Type B pancreatic cell (in vitro differentiated cells): ENCODE results near the gene MCF2L. TPM values are rescaled to one million over a fixed set of nuclear protein-coding genes. Genes with fewer than 3 reads are reported as not detected.

Experiments used
- DNase-seq: peaks from one replicate; pipeline ENCODE4 v3.0.0; 2021; ENCODE audit warnings: mixed read lengths; ENCODE audit not compliant: unreplicated experiment; ENCODE audit errors: extremely low spot score
- H3K27ac Mint-ChIP-seq: 2 replicates; pipeline ENCODE4 v1.8.0; 2021; ENCODE audit warnings: mild to moderate bottlenecking, mixed read lengths
- H3K27me3 Mint-ChIP-seq: 2 replicates; pipeline ENCODE4 v1.8.0; 2021; ENCODE audit warnings: mixed read lengths
- H3K36me3 Mint-ChIP-seq: 2 replicates; pipeline ENCODE4 v1.8.0; 2021; ENCODE audit warnings: mixed read lengths
- H3K4me1 Mint-ChIP-seq: one replicate; pipeline ENCODE4 v1.8.0; 2021; ENCODE audit warnings: mixed read lengths; ENCODE audit not compliant: unreplicated experiment
- H3K4me3 Mint-ChIP-seq: 2 replicates; pipeline ENCODE4 v1.8.0; 2021; ENCODE audit warnings: mild to moderate bottlenecking, mixed read lengths
- H3K9me3 Mint-ChIP-seq: 2 replicates; pipeline ENCODE4 v1.8.0; 2021; ENCODE audit warnings: mixed read lengths
- CTCF ChIP-seq: fragments of 200-600 bp; sonication (generic); conservative IDR thresholded peaks from 2 replicates; pipeline ENCODE4 v1.5.0; 2021; ENCODE audit warnings: antibody characterized with exemption, mild to moderate bottlenecking
- total RNA-seq: library from RNA; stranded (reverse); gene quantifications from 2 replicates; pipeline ENCODE4 v1.2.1, GENCODE V29; 2021; ENCODE audit warnings: low replicate concordance

Gene MCF2L
- total RNA-seq, 1 donor from 2014 or later, result 46.9 TPM

GRCh38 chr13:112999414-113000177 lies 30.6 kb downstream of the MCF2L start:
- no peaks in the 10 kb centered on the region for H3K9me3 Mint-ChIP-seq
- H3K27me3 Mint-ChIP-seq, result no peaks in the 10 kb centered on the region
- no peak for TF ChIP-seq CTCF
- H3K4me3 Mint-ChIP-seq, result peak overlapping the region; percentile 22
- H3K27ac Mint-ChIP-seq, result no peak overlapping the region
- no peaks in the 10 kb centered on the region for H3K36me3 Mint-ChIP-seq
- H3K4me1 Mint-ChIP-seq, result peaks cover 38% of the 10 kb centered on the region
- no peak for DNase-seq

DNA sequence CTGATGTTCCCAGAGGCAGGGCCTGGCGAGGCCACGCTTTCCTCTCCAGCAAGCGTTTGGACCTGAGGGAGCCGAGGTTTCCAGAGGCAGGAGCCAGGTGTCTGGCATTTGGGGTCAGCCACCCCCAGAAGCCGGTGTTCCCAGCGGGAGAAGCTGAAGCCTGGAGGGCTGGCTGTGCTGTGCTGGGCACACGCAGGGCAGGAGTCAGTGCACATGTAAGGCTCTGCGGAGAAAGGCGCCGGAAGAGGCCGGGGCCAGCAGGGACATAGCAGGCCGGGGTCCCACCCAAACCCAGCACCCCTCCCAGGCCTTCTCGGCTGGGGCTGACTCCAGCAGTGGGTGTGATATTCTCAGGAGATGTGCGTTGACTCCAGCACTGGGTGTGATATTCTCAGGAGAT lies 31.6 kb downstream of the MCF2L start:
- H3K36me3 Mint-ChIP-seq, result peaks cover 3% of the 10 kb centered on the region
- H3K4me1 Mint-ChIP-seq, result peaks cover 38% of the 10 kb centered on the region
- no peak for TF ChIP-seq CTCF
- no peak overlapping the region for H3K27ac Mint-ChIP-seq
- peak overlapping the region; percentile 87 for H3K4me3 Mint-ChIP-seq
- H3K9me3 Mint-ChIP-seq, result no peaks in the 10 kb centered on the region
- no peaks in the 10 kb centered on the region for H3K27me3 Mint-ChIP-seq
- no peak for DNase-seq

GRCh38 chr13:113001241-113002140 lies 32.5 kb downstream of the MCF2L start:
- Mint-ChIP-seq H3K27me3 (no peaks in the 10 kb centered on the region), H3K4me3 (peak overlapping the region; percentile 87), H3K4me1 (peaks cover 31% of the 10 kb centered on the region), H3K36me3 (peaks cover 4% of the 10 kb centered on the region), H3K27ac (peak overlapping the region; percentile 64), H3K9me3 (no peaks in the 10 kb centered on the region)
- no peak for TF ChIP-seq CTCF
- peak; percentile 82 for DNase-seq

DNA sequence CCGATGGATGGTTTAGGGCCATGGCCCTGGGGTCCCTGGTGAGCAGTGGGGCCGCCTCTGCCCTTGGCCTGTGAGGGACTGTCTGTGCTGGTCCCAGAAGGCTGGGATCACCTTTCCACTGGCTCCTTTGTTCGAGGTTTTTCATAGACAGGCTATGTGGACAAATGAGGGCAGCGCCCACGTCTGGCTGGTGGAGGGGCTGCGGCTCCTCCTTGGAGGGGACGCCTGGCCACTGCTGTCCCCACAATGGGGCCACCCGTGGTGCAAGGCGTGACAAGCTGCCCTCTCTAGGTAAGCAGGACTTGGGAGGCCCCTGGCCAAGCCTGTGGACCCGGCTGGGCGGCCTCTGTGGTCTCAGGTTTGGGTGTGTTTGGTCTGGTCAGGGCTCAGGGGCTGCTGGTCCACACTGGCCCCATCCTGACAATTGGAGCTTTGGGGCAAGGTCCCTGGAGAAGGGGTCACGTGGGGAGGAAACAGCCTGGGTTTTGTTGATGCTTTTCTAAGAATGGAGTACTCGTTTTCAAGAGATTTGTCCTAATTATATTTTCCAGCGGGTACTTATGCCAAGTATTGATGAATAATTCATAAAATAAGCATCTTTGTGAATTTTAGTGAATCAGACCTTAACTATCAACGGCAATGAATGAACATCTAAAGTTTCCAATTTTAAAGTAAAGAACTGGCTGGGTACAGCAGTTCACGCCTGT lies 33.3 kb downstream of the MCF2L start:
- peaks cover 34% of the 10 kb centered on the region for H3K4me1 Mint-ChIP-seq
- H3K27me3 Mint-ChIP-seq, result no peaks in the 10 kb centered on the region
- peak; percentile 68 for TF ChIP-seq CTCF
- no peak for DNase-seq
- peak overlapping the region; percentile 87 for H3K4me3 Mint-ChIP-seq
- peaks cover 4% of the 10 kb centered on the region for H3K36me3 Mint-ChIP-seq
- no peaks in the 10 kb centered on the region for H3K9me3 Mint-ChIP-seq
- peak overlapping the region; percentile 34 for H3K27ac Mint-ChIP-seq

- no peak for TF ChIP-seq CTCF
- Mint-ChIP-seq H3K4me1 (peaks cover 36% of the 10 kb centered on the region), H3K36me3 (peaks cover 4% of the 10 kb centered on the region), H3K27ac (peak overlapping the region; percentile 34), H3K4me3 (peak overlapping the region; percentile 87), H3K27me3 (no peaks in the 10 kb centered on the region), H3K9me3 (no peaks in the 10 kb centered on the region)
- no peak for DNase-seq
Measured at GRCh38 chr13:113002913-113003290, 33.9 kb downstream of the MCF2L start.
